NCI-H226 (cell line): ENCODE results near the gene BEND5.

Experiments
- DNase-seq: peaks from one replicate; pipeline ENCODE4 v3.0.0-alpha.2; 2015

BEND5 gene

GRCh38 chr1:48761986-48762385, 14.7 kb downstream of the BEND5 start:
- DNase-seq, result no peak

- DNase-seq, result no peak
These were observed 15.3 kb downstream of the BEND5 start for GRCh38 chr1:48761411-48761810.

DNA sequence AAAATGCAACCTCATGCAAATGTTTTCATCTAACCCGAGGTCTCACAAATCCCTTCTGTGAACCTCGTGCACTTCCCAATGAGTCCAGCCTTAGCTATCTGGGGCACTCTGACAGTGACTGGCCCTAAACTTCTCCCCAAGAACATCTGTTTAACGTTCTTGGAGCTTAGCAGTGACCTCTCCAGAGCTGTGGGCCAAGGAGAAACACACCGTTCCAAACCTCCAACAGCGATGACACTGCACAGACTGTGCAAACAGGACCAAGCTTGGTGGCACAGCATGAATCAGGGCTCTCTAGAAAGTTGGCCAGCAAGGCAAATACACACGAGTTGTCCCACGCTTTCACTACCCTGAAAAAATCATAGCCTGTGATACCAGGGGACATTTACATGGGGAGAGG, 15.8 kb downstream of the BEND5 start:
- no peak for DNase-seq

- no peak for DNase-seq
These were observed 17.7 kb downstream of the BEND5 start for GRCh38 chr1:48758976-48759375.

- DNase-seq, result no peak
These were observed 19.3 kb downstream of the BEND5 start for GRCh38 chr1:48757363-48757762.

- no peak for DNase-seq
These were observed 19.9 kb downstream of the BEND5 start for GRCh38 chr1:48756683-48757316.

DNA sequence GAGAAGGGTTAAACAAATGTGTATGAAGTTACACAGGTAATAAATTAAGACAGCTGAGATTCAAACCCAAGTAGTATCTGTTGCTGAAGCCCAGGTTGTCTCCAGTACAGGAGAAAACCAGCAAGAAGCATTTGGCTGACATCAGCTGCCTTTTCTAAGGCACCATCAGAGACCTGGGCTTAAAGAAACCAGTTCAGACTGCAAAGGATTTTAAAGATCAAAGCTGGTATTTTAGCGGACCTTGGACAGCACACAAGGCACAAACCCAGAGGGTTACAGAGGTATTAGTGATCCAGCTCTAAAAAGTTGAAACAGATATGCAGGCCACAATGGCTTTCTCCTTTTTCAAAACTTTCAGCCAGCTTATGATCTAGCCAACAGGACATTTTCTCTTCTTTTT, 23.4 kb downstream of the BEND5 start:
- no peak for DNase-seq

DNA sequence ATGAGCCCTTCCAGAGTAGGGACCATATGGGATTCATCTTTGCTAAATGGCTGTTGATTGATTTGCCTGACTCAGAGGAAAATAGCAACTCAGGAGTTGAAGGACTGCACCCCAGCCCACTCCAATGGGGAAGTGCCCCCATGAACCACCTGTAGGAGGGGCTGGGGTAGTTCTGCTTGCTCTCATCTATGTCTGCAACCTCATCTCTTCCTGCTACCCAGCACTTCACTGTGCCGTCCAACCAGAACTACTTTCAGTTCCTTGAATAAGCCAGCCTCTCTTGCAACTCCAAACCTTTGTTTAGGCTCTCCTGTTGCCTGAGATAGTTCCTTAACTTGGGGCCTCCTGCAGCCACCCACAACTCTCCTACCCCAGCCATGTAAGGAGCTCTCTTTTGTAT, 26.6 kb downstream of the BEND5 start:
- DNase-seq, result no peak

DNA sequence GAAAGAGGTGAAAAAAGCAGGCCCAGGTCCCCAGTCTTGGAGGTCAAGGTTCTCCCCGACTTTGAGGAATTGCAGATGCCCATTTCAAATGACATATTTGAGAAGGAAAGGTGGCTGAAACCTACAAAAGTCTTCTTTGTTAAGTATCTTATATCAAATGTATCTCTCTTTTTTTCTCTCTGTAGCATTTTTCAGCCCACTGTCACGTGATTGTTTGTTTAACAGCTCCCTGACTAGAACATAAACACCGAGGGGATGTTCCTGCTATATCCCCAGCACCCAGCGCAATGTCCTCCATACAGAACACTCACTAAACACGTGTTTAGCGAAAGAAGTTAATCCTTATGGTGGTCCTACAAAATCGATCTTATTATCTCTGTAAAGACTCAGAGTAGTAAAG, 27.6 kb downstream of the BEND5 start:
- no peak for DNase-seq

DNA sequence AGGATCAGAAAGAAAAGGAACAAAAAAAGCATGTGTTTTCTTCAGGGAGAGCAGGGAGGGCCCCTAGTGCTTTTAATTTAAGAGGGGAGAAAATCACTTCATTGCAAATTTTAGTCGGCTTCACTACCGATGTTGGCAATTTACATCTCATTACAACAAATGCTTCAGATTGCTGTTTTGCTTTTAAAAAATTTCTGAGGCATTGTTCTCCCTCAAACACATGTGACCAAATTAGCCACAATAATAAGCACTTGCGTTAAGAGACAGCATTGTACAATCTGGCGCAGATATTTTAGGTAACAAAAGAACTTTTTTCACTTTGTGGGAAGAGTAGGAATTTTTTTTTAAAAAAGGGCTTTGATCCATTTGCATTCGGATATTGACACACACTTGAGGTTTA, 29.8 kb downstream of the BEND5 start:
- no peak for DNase-seq

DNA sequence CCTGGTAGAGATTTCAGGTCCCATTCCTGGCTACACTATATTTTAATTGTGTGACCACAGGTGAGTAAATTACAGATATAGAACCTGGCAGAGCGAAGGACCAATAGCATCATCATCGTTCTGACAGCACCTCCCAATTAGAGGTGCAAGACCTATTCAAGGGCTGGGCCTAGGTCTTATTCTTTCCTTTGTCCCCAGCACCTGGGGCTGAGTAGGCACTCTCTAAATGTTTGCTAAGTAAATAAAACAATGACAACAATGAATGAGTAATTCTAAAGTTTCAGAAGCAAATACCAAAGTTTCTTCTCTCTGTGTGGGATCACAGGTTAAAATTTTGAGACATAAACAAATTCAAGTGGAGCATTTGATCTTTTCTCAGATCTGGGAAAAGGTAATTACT, 32.7 kb downstream of the BEND5 start:
- no peak for DNase-seq

GRCh38 chr1:48743480-48743879, 33.2 kb downstream of the BEND5 start:
- no peak for DNase-seq

GRCh38 chr1:48741380-48741779, 35.3 kb downstream of the BEND5 start:
- no peak for DNase-seq

DNA sequence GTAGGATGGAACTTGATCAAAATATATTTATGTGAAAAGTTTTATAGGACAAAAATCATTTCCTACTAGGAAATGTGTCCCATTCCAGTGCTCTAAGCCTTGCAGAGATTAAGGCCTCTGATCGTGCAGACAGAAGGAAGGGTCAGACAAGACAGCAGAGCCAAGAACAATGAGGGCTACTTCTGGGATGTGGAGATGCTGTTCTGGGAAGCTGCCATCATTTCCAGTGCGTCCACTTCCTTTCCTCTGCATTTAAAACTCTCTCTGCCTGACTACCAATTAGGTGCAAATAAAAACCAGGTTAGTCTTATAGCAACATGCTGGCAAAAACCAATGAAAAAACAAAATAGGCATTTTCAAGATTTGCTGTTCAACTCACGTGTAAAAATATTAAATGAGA, 36.1 kb downstream of the BEND5 start:
- no peak for DNase-seq

DNA sequence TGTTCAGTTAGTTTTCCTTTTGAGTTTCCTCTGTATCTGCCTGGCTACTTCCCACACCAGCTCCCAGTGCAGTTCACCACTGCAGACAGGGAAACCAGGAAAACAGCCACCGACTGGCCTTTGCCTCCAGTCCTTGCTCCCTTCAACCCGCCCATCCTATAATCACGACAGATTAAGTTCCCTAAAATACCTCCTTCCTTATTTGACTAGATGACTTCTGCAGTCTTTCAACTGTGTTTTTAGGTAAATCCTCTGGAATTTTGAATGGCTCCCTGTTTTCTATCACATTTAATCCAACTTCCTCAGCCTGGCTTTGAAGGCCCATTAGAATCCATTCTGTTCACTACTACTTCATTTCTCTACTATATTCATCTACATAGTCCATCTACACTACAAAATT, 37.6 kb downstream of the BEND5 start:
- no peak for DNase-seq

DNA sequence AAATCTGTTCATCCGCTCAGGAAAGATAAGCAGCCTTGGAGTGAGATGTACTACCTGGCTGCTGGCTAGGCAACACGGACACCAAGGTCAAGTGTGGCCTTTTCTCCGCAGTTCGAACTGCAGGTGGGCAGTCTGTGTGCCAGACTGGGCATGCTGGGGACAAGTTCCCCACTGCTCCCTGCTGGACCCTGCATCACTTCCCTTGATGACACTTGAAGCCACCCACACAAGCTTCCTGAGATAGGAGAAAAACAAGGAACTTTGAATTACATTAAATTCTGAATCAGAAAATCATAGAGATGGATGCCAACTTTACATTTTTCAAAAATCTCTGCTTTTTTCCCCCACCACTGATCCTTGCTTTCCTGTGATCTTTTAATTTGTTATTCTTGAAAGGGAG, 38.3 kb downstream of the BEND5 start:
- no peak for DNase-seq

DNA sequence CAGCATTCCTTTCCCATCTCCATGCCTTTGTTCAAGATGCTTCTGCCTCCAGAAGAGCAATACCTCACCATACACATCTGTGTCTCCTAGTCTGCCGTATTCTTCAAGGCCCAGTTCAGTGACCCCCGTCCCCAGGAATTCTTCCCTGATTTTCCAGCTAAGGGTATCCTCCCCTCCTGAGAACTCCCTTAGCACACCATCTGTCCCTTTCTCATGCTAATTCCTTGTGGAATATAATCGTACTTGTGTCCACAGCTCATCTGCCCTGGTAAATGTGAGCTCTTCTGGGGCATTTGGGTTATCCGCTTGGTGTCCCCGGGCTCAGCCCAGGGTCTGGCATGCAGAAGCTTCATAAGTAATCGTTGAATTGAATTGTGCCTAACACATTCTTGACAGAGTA, 40.9 kb downstream of the BEND5 start:
- DNase-seq, result no peak

- no peak for DNase-seq
These were observed 46.4 kb downstream of the BEND5 start for GRCh38 chr1:48730164-48730910.

DNA sequence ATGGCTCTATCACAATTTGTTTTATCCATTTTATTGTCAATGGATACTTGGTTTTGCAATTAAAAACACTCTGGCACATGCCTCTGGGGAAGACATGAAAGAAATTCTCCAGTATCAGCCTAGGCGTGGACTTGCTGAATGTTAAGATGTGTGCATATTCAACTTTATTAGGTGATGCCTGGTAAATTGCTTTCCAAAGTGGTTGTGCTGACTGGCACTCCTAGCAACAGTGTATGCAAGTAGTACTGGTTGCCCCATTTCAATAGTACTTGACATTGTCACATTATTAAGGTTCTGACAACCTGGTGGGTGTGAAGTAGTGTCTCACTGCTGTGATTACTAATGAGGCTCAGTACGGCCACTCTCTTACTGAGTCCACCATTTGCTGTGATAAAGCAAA, 48.1 kb downstream of the BEND5 start:
- no peak for DNase-seq

DNA sequence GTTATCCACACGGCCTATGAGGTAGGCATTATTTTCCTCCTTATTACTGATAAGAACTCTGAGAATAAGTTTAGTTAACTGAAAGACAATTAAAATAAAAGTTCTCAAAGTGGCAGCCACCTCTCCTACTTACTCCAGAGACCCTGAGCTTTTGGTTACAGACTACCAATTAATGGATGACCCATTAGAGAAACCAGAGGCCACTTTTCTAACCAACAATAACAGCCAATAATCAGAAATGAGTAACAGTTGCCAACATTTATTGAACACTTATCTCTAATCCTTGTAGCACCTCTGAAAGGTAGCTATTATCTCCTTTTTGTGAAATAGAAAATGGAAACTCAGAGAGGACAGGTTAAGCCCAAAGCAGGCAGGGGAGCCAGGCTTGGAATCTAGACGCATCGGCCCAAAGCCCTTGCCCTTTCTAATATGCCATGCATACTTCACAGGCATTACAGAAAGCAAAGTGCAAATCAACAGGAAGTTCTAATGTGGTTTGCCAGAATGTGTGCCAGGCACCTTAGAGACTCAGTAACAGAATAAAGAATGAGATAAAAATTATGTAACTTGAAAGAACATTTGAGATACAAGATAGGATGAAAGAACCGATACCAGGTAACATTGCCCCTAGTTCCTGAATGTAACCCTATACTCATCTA, 50.0 kb downstream of the BEND5 start:
- no peak for DNase-seq

- no peak for DNase-seq
These were observed 50.6 kb downstream of the BEND5 start for GRCh38 chr1:48726139-48726538.

GRCh38 chr1:48725341-48726046, 51.2 kb downstream of the BEND5 start:
- no peak for DNase-seq

- DNase-seq, result no peak
These were observed 55.8 kb downstream of the BEND5 start for GRCh38 chr1:48720929-48721328.

- DNase-seq, result no peak
These were observed 58.0 kb downstream of the BEND5 start for GRCh38 chr1:48718705-48719104.
